HG03442 (cell line): ENCODE data around the gene RIN1.

ENCODE experiments used
- ATAC-seq: cut with Tn5 transposase; IDR thresholded peaks from one replicate; pipeline ENCODE4 v1.9.1; 2021; ENCODE audit warnings: mild to moderate bottlenecking, moderate library complexity; ENCODE audit not compliant: unreplicated experiment

The RIN1 gene

GRCh38 chr11:66335531-66336233 lies 552 bp downstream of the RIN1 start:
- ATAC-seq, result no peak

GRCh38 chr11:66334605-66335442 lies 1.4 kb downstream of the RIN1 start:
- no peak for ATAC-seq

- no peak for ATAC-seq
Observed at GRCh38 chr11:66333896-66334604, 2.2 kb downstream of the RIN1 start.

- no peak for ATAC-seq
Observed at GRCh38 chr11:66333220-66333877, 2.9 kb downstream of the RIN1 start.

GRCh38 chr11:66332371-66333219 lies 3.6 kb downstream of the RIN1 start:
- no peak for ATAC-seq

- ATAC-seq, result no peak
Observed at GRCh38 chr11:66331542-66332370, 4.5 kb downstream of the RIN1 start.

GRCh38 chr11:66330931-66331330 lies 5.3 kb downstream of the RIN1 start:
- no peak for ATAC-seq

GRCh38 chr11:66329165-66329673 lies 7.0 kb downstream of the RIN1 start:
- no peak for ATAC-seq

- no peak for ATAC-seq
Observed at GRCh38 chr11:66328302-66329144, 7.7 kb downstream of the RIN1 start.

GRCh38 chr11:66328031-66328301 lies 8.3 kb downstream of the RIN1 start:
- ATAC-seq, result no peak

GRCh38 chr11:66327171-66328030 lies 8.8 kb downstream of the RIN1 start:
- no peak for ATAC-seq

- ATAC-seq, result no peak
Observed at GRCh38 chr11:66326261-66327111, 9.7 kb downstream of the RIN1 start.

GRCh38 chr11:66325263-66325671 lies 11.0 kb downstream of the RIN1 start:
- ATAC-seq, result no peak

- ATAC-seq, result no peak
Observed at GRCh38 chr11:66324664-66325063, 11.6 kb downstream of the RIN1 start.

- no peak for ATAC-seq
Observed at GRCh38 chr11:66323684-66324083, 12.6 kb downstream of the RIN1 start.

- no peak for ATAC-seq
Observed at GRCh38 chr11:66322732-66323427, 13.4 kb downstream of the RIN1 start.
